ENCODE data around the gene SLC25A43.
"Not testable (repeated sequence)": the region's sequence is repeated elsewhere in the genome, so short reads cannot be mapped to it uniquely, and the experiment has no call there.

DNA sequence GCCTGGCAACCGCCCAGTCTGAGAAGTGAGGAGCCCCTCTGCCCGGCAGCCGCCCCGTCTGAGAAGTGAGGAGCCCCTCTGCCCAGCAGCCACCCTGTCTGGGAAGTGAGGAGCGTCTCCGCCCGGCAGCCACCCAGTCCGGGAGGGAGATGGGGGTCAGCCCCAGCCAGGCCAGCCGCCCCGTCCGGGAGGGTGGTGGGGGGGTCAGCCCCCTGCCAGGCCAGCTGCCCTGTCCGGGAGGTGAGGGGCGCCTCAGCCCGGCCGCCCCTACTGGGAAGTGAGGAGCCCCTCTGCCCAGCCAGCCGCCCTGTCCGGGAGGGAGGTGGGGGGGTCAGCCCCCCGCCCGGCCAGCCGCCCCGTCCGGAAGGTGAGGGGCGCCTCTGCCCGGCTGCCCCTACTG is 37.1 kb upstream of the SLC25A43 start:
- TF ChIP-seq, protein P1, sequence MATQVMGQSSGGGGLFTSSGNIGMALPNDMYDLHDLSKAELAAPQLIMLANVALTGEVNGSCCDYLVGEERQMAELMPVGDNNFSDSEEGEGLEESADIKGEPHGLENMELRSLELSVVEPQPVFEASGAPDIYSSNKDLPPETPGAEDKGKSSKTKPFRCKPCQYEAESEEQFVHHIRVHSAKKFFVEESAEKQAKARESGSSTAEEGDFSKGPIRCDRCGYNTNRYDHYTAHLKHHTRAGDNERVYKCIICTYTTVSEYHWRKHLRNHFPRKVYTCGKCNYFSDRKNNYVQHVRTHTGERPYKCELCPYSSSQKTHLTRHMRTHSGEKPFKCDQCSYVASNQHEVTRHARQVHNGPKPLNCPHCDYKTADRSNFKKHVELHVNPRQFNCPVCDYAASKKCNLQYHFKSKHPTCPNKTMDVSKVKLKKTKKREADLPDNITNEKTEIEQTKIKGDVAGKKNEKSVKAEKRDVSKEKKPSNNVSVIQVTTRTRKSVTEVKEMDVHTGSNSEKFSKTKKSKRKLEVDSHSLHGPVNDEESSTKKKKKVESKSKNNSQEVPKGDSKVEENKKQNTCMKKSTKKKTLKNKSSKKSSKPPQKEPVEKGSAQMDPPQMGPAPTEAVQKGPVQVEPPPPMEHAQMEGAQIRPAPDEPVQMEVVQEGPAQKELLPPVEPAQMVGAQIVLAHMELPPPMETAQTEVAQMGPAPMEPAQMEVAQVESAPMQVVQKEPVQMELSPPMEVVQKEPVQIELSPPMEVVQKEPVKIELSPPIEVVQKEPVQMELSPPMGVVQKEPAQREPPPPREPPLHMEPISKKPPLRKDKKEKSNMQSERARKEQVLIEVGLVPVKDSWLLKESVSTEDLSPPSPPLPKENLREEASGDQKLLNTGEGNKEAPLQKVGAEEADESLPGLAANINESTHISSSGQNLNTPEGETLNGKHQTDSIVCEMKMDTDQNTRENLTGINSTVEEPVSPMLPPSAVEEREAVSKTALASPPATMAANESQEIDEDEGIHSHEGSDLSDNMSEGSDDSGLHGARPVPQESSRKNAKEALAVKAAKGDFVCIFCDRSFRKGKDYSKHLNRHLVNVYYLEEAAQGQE (IDR thresholded peaks at IDR 0.05; ENCODE audit: unreplicated experiment): not testable (repeated sequence)
- not testable (repeated sequence) for TF ChIP-seq EZH2 (IDR thresholded peaks at IDR 0.05; ENCODE audit: low read depth, unreplicated experiment); POLR2AphosphoS5 (IDR thresholded peaks at IDR 0.05; ENCODE audit: low read depth)
- TF ChIP-seq, protein P2, sequence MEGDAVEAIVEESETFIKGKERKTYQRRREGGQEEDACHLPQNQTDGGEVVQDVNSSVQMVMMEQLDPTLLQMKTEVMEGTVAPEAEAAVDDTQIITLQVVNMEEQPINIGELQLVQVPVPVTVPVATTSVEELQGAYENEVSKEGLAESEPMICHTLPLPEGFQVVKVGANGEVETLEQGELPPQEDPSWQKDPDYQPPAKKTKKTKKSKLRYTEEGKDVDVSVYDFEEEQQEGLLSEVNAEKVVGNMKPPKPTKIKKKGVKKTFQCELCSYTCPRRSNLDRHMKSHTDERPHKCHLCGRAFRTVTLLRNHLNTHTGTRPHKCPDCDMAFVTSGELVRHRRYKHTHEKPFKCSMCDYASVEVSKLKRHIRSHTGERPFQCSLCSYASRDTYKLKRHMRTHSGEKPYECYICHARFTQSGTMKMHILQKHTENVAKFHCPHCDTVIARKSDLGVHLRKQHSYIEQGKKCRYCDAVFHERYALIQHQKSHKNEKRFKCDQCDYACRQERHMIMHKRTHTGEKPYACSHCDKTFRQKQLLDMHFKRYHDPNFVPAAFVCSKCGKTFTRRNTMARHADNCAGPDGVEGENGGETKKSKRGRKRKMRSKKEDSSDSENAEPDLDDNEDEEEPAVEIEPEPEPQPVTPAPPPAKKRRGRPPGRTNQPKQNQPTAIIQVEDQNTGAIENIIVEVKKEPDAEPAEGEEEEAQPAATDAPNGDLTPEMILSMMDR (conservative IDR thresholded peaks at IDR 0.05; ENCODE audit: low read depth in 2 of 2): not testable (repeated sequence)
